Lower lobe of right lung (tissue), 2 donors: ENCODE measurements around the gene ATP6V0D1. TPM values are rescaled to one million over a fixed set of nuclear protein-coding genes. Genes with fewer than 3 reads are reported as not detected.
"Not testable (repeated sequence)": the region's sequence is repeated elsewhere in the genome, so short reads cannot be mapped to it uniquely, and the experiment has no call there.

ENCODE experiments used
- ATAC-seq, 2 donors: fragments of 200-7000 bp; cut with Tn5 transposase; one replicate each; pipeline ENCODE4 v1.9.1; 2020 to 2022; ENCODE audit warnings: mild to moderate bottlenecking in 2 of 2, moderate library complexity in 2 of 2
- DNase-seq: peaks from one replicate; pipeline ENCODE4 v3.0.0-alpha.2; 2020
- H3K27ac ChIP-seq: fragments of 200-600 bp; one replicate; pipeline ENCODE4 v1.8.0; 2022
- H3K27me3 ChIP-seq: fragments of 200-600 bp; one replicate; pipeline ENCODE4 v1.8.0; 2022; ENCODE audit warnings: low read depth
- H3K36me3 ChIP-seq: fragments of 200-600 bp; one replicate; pipeline ENCODE4 v1.8.0; 2022; ENCODE audit warnings: mild to moderate bottlenecking
- H3K4me1 ChIP-seq: fragments of 200-600 bp; one replicate; pipeline ENCODE4 v1.8.0; 2022
- H3K4me3 ChIP-seq: fragments of 200-600 bp; one replicate; pipeline ENCODE4 v1.8.0; 2022; ENCODE audit warnings: mild to moderate bottlenecking
- H3K9me3 ChIP-seq: fragments of 200-600 bp; one replicate; pipeline ENCODE4 v1.8.0; 2022
- intact Hi-C: fragments of 100-400 bp; cut with DNase I; formaldehyde crosslinking; loops from one replicate; pipeline ENCODE4 v1.11.0; 2022
- total RNA-seq: library from RNA; stranded (reverse); fragmentation: NEBNext Ultra II Directional; extraction: Animal tissue kit (Norgen Biotek cat#: 25700); gene quantifications from one replicate; pipeline ENCODE4 v1.2.1, GENCODE V29; 2021
- TF ChIP-seq, protein P1 (sequence below): fragments of 200-600 bp; IDR thresholded peaks from one replicate; pipeline ENCODE4 v1.8.0; 2022; ENCODE audit warnings: antibody characterized with exemption, mild to moderate bottlenecking
- donor health status: DM: no; HTN: yes; CAD: no; lungs with severe emphysema.

The ATP6V0D1 gene
- total RNA-seq, 1 donor from 2014 or later, result 175 TPM

DNA sequence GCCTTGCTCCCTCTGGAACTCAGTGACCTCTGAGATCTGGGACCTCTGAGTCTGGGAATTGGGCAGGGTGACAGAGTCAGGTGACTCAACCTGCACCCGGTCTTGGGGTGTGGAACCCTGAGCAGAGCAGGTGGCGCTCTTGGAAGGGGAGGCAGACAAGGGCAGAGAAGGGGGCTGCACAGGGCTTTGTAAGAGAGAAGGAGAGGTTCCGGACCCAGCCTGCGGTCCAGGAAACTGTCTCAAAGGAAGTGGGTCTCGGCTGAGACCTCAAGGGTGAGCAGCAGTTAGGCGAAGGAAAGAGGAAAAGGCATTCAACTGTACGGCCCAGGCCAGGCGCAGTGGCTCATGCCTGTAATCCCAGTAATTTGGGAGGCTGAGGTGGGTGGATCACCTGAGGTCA is 37.7 kb upstream of the ATP6V0D1 start:
- DNase-seq, result no peak
- ATAC-seq, result no peak
- Histone ChIP-seq H3K36me3 (no peaks in the 10 kb centered on the region), H3K4me3 (no peak overlapping the region), H3K27ac (peak overlapping the region; percentile 4), H3K9me3 (no peaks in the 10 kb centered on the region), H3K4me1 (peaks cover 15% of the 10 kb centered on the region), H3K27me3 (no peaks in the 10 kb centered on the region)
- TF ChIP-seq, protein P1, sequence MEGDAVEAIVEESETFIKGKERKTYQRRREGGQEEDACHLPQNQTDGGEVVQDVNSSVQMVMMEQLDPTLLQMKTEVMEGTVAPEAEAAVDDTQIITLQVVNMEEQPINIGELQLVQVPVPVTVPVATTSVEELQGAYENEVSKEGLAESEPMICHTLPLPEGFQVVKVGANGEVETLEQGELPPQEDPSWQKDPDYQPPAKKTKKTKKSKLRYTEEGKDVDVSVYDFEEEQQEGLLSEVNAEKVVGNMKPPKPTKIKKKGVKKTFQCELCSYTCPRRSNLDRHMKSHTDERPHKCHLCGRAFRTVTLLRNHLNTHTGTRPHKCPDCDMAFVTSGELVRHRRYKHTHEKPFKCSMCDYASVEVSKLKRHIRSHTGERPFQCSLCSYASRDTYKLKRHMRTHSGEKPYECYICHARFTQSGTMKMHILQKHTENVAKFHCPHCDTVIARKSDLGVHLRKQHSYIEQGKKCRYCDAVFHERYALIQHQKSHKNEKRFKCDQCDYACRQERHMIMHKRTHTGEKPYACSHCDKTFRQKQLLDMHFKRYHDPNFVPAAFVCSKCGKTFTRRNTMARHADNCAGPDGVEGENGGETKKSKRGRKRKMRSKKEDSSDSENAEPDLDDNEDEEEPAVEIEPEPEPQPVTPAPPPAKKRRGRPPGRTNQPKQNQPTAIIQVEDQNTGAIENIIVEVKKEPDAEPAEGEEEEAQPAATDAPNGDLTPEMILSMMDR, result no peak
- intact Hi-C loops, result no loop called here

DNA sequence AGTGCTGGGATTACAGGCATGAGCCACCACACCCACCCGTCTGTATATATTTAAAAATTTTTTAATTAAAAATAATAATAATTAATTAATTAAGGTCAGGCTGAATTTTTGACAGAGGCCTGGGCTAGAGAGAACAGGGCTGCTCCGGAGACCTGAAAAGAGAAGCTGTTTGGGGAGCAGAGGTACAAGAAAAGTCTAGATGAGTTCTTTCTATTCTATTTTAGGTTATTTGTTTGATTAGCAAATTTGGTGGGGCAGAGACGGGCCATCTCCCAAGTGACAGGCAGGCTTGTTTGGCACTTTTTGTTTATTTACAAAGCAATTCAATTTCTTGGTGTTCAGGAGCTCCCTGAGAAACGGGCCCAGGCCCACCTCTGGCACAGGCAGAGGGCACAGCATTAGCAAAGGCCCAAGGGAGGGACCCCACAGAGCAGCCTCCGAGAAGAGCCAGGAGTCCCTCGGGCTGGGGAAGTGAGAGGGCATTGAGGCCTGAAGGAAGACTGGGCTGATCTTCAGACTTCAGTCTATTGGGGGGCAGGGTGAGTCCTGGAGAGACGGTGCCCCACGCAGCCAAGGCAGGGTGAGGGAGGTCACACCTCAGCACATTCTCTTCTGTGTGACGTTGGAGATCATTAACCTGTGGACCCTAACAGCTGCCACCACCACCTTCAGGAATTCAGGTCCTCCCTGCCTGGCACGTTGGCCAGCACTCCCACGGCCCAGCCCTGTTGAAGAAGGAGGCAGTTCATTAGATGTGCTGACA is 36.9 kb upstream of the ATP6V0D1 start:
- Histone ChIP-seq H3K4me3 (no peak overlapping the region), H3K27me3 (no peaks in the 10 kb centered on the region), H3K4me1 (peaks cover 15% of the 10 kb centered on the region), H3K9me3 (no peaks in the 10 kb centered on the region), H3K36me3 (no peaks in the 10 kb centered on the region), H3K27ac (peak overlapping the region; percentile 4)
- no peak for ATAC-seq
- intact Hi-C loops, result no loop called here
- no peak for DNase-seq
- TF ChIP-seq, protein P1, result no peak

DNA sequence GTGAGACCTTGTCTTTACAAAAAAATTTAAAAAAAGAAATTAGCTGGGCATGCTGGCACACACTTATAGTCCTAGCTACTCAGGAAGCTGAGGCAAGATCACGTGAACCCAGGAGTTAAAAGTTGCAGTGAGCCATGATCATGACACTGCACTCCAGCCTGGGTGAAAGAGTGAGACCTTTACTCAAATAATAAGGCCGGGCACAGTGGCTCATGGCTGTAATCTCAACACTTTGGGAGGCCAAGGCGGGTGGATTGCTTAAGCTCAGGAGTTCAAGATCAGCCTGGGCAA is 36.1 kb upstream of the ATP6V0D1 start:
- no peaks in the 10 kb centered on the region for H3K9me3 ChIP-seq
- ATAC-seq (no peak), DNase-seq (no peak)
- H3K4me3 ChIP-seq, result no peak overlapping the region
- no peaks in the 10 kb centered on the region for H3K36me3 ChIP-seq
- peaks cover 15% of the 10 kb centered on the region for H3K4me1 ChIP-seq
- TF ChIP-seq, protein P1, result no peak
- intact Hi-C loops, result no loop called here
- H3K27ac ChIP-seq, result no peak overlapping the region
- no peaks in the 10 kb centered on the region for H3K27me3 ChIP-seq

DNA sequence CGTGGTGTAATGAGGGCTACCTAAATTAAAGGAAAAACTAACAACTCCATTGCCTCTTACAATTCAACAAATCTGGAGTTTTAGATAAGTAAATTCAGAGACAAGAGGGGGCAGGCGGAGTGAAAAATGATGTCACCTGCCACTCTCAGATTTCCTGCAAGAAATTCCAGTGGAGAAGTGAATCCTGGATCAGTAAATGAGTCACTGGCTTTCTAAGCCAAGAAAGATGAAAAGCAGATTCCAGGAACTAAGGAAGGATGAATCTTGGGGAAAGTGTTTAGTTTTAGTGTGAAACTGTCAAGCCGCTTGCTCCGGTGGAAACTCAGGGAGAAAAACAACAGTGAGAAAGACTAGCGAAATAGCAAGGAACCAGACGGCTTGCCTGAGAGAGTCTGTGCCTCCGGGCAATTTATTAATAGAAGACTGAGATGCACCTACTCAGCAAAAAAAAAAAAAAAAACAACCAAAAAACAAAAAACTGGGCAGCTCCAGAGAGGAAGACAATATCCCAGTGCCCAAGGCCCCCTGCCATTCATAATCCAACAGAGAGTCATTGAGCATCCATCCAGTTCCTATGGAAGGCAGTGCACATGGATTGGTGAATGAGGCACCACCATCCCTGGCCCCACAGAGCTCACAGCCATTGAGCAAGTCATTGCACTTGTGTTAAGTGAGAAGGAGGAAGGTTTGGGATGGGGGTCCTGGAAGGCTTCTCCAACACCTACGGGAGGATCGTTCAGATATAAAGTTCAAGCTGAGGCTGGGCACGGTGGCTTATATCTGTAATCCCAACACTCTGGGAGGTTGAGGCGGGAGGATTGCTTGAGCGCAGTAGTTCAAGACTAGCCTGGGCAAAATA is 35.6 kb upstream of the ATP6V0D1 start:
- TF ChIP-seq, protein P1, result no peak
- H3K27ac ChIP-seq, result no peak overlapping the region
- no peak overlapping the region for H3K4me3 ChIP-seq
- H3K36me3 ChIP-seq, result no peaks in the 10 kb centered on the region
- DNase-seq (no peak), ATAC-seq (no peak)
- no peaks in the 10 kb centered on the region for H3K27me3 ChIP-seq
- intact Hi-C loops, result no loop called here
- peaks cover 11% of the 10 kb centered on the region for H3K4me1 ChIP-seq
- no peaks in the 10 kb centered on the region for H3K9me3 ChIP-seq

DNA sequence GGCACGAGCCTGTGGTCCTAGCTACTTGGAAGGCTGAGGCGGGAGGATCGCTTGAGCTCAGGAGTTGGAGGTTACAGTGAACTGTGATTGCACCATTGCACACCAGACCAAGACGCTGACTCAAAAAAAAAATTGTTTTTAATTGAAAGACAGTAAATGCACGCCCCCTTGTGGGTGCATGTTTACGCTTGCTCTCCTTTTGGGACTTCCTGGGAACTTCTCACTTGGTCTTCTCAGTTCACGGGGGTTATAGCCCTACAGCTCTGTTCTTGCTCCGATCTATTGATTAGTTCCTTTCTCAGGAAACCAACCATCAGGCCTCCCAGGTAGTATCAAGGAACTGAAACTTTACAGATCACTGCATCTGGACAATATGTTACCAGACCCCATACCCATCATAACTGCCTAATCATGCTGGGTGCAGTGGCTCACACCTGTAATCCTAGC is 33.4 kb upstream of the ATP6V0D1 start:
- intact Hi-C loops, result no loop called here
- H3K27ac ChIP-seq, result no peak overlapping the region
- no peak overlapping the region for H3K4me3 ChIP-seq
- TF ChIP-seq, protein P1, result peak; percentile 73
- no peaks in the 10 kb centered on the region for H3K36me3 ChIP-seq
- H3K9me3 ChIP-seq, result no peaks in the 10 kb centered on the region
- ATAC-seq (peak; percentile 74 to 84), DNase-seq (peak; percentile 88)
- H3K4me1 ChIP-seq, result peaks cover 10% of the 10 kb centered on the region
- H3K27me3 ChIP-seq, result no peaks in the 10 kb centered on the region

DNA sequence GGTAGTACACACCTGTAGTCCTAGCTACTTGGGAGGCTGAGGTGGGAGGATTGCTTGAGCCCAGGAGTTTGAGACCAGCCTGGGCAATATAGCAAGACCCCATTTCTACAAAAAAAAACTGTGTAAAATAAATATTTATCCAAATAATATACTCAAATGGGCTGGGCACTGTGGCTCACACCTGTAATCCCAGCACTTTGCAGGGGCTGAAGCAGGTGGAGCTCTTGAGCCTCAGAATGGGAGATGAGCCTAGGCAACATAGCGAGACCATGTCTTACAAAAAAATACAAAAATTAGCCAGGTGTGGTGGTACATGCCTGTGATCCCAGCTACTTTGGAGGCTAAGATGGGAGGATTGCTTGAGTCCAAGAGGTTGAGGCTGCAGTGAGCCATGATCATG is 32.9 kb upstream of the ATP6V0D1 start:
- ATAC-seq, DNase-seq, intact Hi-C loops: not testable (repeated sequence)

More for the DNA sequence above, 32.9 kb upstream of the ATP6V0D1 start:
- H3K4me3 ChIP-seq, H3K27me3 ChIP-seq, H3K27ac ChIP-seq, H3K9me3 ChIP-seq, H3K36me3 ChIP-seq: not testable (repeated sequence)
- peaks cover 10% of the 10 kb centered on the region for H3K4me1 ChIP-seq
